ENCODE measurements around the gene TP53. TPM values are rescaled to one million over a fixed set of nuclear protein-coding genes. Genes with fewer than 3 reads are reported as not detected.

Gene TP53
- total and polyA plus RNA-seq, 7 donors = 7.4 to 36.7 (median 18.1) TPM

GRCh38 chr17:7684851-7685532, 2.3 kb downstream of the TP53 start:
- no peaks in the 10 kb centered on the region for H3K27me3 ChIP-seq (ENCODE audit: insufficient read depth in 3 of 3, low read length in 2 of 3)
- H3K27ac ChIP-seq = peak overlapping the region; percentile 98
- no peak for TF ChIP-seq CTCF (IDR thresholded peaks at IDR 0.05)
- H3K4me1 ChIP-seq = peaks cover 29% of the 10 kb centered on the region
- 56 to 58% (median 58%) methylated on average over 15 of the region's 15 CpGs for WGBS, 3 donors
- H3K9me3 ChIP-seq = no peaks in the 10 kb centered on the region
- peak overlapping the region; percentile 88 for H3K4me3 ChIP-seq
- DNase-seq (no peak), ATAC-seq (no peak)
- H3K36me3 ChIP-seq (ENCODE audit: insufficient read depth in 1 of 2, low read depth in 1 of 2) = peaks cover 0 to 2% of the 10 kb centered on the region in 2 donors
- intact Hi-C loops (cut with DNase I) = loop anchor here (2.0 to 10.0 kb wide), 4 partner anchors 54 to 250 kb away; partner anchors contain the start of genes FGF11 (in 1 of the 2), MPDU1 (in 1 of the 2), SAT2 (in 1 of the 2) and SHBG (in 1 of the 2)

- intact Hi-C loops (cut with DNase I) = no loop called here
- WGBS, 3 donors = 73 to 74% (median 73%) methylated on average over 10 of the region's 10 CpGs
- TF ChIP-seq CTCF (IDR thresholded peaks at IDR 0.05) = no peak
- DNase-seq (no peak), ATAC-seq (no peak)
- H3K27me3 ChIP-seq (ENCODE audit: insufficient read depth in 3 of 3, low read length in 2 of 3) = no peaks in the 10 kb centered on the region
- no peak overlapping the region for H3K4me3 ChIP-seq
- H3K27ac ChIP-seq = no peak overlapping the region
- peaks cover 9% of the 10 kb centered on the region for H3K9me3 ChIP-seq
- H3K4me1 ChIP-seq = no peaks in the 10 kb centered on the region
- H3K36me3 ChIP-seq (ENCODE audit: insufficient read depth in 1 of 2, low read depth in 1 of 2) = peaks cover 13 to 40% of the 10 kb centered on the region in 2 donors
These were observed 9.8 kb downstream of the TP53 start for GRCh38 chr17:7677388-7678067.

GRCh38 chr17:7676533-7676932, 10.8 kb downstream of the TP53 start:
- Histone ChIP-seq H3K36me3 (ENCODE audit: insufficient read depth in 1 of 2, low read depth in 1 of 2) (peaks cover 13 to 50% of the 10 kb centered on the region in 2 donors), H3K4me3 (no peak overlapping the region), H3K4me1 (no peaks in the 10 kb centered on the region), H3K9me3 (peaks cover 9% of the 10 kb centered on the region), H3K27ac (no peak overlapping the region), H3K27me3 (ENCODE audit: insufficient read depth in 3 of 3, low read length in 2 of 3) (no peaks in the 10 kb centered on the region)
- no peak for TF ChIP-seq CTCF (IDR thresholded peaks at IDR 0.05)
- ATAC-seq (no peak), DNase-seq (no peak)
- intact Hi-C loops (cut with DNase I) = no loop called here
- WGBS, 3 donors = 77 to 82% (median 78%) methylated on average over 5 of the region's 5 CpGs

DNA sequence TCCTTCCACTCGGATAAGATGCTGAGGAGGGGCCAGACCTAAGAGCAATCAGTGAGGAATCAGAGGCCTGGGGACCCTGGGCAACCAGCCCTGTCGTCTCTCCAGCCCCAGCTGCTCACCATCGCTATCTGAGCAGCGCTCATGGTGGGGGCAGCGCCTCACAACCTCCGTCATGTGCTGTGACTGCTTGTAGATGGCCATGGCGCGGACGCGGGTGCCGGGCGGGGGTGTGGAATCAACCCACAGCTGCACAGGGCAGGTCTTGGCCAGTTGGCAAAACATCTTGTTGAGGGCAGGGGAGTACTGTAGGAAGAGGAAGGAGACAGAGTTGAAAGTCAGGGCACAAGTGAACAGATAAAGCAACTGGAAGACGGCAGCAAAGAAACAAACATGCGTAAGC, 12.4 kb downstream of the TP53 start:
- no peaks in the 10 kb centered on the region for H3K4me1 ChIP-seq
- H3K36me3 ChIP-seq (ENCODE audit: insufficient read depth in 1 of 2, low read depth in 1 of 2) = peaks cover 16 to 66% of the 10 kb centered on the region in 2 donors
- no peak overlapping the region for H3K4me3 ChIP-seq
- H3K27me3 ChIP-seq (ENCODE audit: insufficient read depth in 3 of 3, low read length in 2 of 3) = no peaks in the 10 kb centered on the region
- H3K9me3 ChIP-seq = peaks cover 9% of the 10 kb centered on the region
- intact Hi-C loops (cut with DNase I) = no loop called here
- WGBS, 3 donors = 89 to 92% (median 90%) methylated on average over 14 of the region's 14 CpGs
- H3K27ac ChIP-seq = no peak overlapping the region
- no peak for ATAC-seq
- DNase-seq = no peak
- no peak for TF ChIP-seq CTCF (IDR thresholded peaks at IDR 0.05)

Measured in psoas muscle (tissue), 8 donors.